Measurements from ENCODE around the gene OPHN1. TPM values are rescaled to one million over a fixed set of nuclear protein-coding genes. Genes with fewer than 3 reads are reported as not detected.

Gene OPHN1
- total and polyA plus RNA-seq, 2 experiments from 2014 or later: 2.2 to 3.8 TPM

DNA sequence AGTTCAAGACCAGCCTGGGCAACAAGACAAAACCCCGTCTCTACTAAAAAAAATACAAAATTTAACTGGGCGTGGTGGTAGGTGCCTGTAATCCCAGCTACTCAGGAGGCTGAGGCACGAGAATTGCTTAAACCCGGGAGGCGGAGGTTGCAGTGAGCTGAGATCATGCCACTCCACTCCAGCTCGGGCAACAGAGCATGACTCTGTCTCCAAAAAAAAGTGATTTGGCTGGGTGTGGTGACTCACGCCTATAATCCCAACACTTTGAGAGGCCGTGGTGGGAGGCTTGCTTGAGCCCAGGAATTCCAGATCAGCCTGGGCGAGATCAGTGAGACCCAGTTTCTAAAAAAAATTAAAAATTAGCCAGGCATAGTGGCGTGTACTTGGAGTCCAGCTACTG, 4.1 kb downstream of the OPHN1 start:
- Histone ChIP-seq H3K4me2 (no peak overlapping the region), H2AFZ (no peak overlapping the region), H4K20me1 (replicated peaks; ENCODE audit: insufficient read depth) (no peaks in the 10 kb centered on the region), H3K4me1 (ENCODE audit: insufficient read depth) (no peaks in the 10 kb centered on the region; the same call in 1 of the 2 replicates), H3K27me3 (ENCODE audit: insufficient read depth) (no peaks in the 10 kb centered on the region), H3F3A (replicated peaks; ENCODE audit: low read depth) (no peaks in the 10 kb centered on the region), H3K79me2 (replicated peaks; ENCODE audit: insufficient read depth) (no peaks in the 10 kb centered on the region), H3K27ac (ENCODE audit: low read depth) (no peak overlapping the region), H3K4me3 (no peak overlapping the region), H3K36me3 (ENCODE audit: insufficient read depth) (no peaks in the 10 kb centered on the region), H3K9me2 (ENCODE audit: insufficient read depth) (no peaks in the 10 kb centered on the region)
- Mint-ChIP-seq H3K27me3 (ENCODE audit: insufficient read depth, low read depth, poor library complexity) (peaks cover 3% of the 10 kb centered on the region), H3K9me3 (no peaks in the 10 kb centered on the region), H3K36me3 (ENCODE audit: low read depth) (peaks cover 12% of the 10 kb centered on the region; the same call in 2 of the 3 replicates), H3K27ac (no peak overlapping the region), H3K4me1 (peaks cover 14% of the 10 kb centered on the region; the same call in 2 of the 3 replicates), H3K4me3 (no peak overlapping the region)
- no peak for DNase-seq (ENCODE audit: low spot score)
- TF ChIP-seq, protein P1, sequence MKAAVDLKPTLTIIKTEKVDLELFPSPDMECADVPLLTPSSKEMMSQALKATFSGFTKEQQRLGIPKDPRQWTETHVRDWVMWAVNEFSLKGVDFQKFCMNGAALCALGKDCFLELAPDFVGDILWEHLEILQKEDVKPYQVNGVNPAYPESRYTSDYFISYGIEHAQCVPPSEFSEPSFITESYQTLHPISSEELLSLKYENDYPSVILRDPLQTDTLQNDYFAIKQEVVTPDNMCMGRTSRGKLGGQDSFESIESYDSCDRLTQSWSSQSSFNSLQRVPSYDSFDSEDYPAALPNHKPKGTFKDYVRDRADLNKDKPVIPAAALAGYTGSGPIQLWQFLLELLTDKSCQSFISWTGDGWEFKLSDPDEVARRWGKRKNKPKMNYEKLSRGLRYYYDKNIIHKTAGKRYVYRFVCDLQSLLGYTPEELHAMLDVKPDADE (IDR thresholded peaks at IDR 0.05): no peak
- TF ChIP-seq ZNF114 (CRISPR knock-in tag; IDR thresholded peaks at IDR 0.05): no peak
- no peak for TF ChIP-seq EZH2 (IDR thresholded peaks at IDR 0.05; ENCODE audit: low read depth, unreplicated experiment)
- no peak for TF ChIP-seq POLR2AphosphoS5 (IDR thresholded peaks at IDR 0.05; ENCODE audit: low read depth)
- no peak for TF ChIP-seq NANOG (IDR thresholded peaks at IDR 0.05; ENCODE audit: borderline replicate concordance)
- TF ChIP-seq EZH2phosphoT487 (IDR thresholded peaks at IDR 0.05; ENCODE audit: unreplicated experiment): no peak
- TF ChIP-seq JUNB (IDR thresholded peaks at IDR 0.05; ENCODE audit: unreplicated experiment): no peak
- no peak for TF ChIP-seq CREB1 (CRISPR knock-in tag; IDR thresholded peaks at IDR 0.05; ENCODE audit: low read depth)
- TF ChIP-seq, protein P2, sequence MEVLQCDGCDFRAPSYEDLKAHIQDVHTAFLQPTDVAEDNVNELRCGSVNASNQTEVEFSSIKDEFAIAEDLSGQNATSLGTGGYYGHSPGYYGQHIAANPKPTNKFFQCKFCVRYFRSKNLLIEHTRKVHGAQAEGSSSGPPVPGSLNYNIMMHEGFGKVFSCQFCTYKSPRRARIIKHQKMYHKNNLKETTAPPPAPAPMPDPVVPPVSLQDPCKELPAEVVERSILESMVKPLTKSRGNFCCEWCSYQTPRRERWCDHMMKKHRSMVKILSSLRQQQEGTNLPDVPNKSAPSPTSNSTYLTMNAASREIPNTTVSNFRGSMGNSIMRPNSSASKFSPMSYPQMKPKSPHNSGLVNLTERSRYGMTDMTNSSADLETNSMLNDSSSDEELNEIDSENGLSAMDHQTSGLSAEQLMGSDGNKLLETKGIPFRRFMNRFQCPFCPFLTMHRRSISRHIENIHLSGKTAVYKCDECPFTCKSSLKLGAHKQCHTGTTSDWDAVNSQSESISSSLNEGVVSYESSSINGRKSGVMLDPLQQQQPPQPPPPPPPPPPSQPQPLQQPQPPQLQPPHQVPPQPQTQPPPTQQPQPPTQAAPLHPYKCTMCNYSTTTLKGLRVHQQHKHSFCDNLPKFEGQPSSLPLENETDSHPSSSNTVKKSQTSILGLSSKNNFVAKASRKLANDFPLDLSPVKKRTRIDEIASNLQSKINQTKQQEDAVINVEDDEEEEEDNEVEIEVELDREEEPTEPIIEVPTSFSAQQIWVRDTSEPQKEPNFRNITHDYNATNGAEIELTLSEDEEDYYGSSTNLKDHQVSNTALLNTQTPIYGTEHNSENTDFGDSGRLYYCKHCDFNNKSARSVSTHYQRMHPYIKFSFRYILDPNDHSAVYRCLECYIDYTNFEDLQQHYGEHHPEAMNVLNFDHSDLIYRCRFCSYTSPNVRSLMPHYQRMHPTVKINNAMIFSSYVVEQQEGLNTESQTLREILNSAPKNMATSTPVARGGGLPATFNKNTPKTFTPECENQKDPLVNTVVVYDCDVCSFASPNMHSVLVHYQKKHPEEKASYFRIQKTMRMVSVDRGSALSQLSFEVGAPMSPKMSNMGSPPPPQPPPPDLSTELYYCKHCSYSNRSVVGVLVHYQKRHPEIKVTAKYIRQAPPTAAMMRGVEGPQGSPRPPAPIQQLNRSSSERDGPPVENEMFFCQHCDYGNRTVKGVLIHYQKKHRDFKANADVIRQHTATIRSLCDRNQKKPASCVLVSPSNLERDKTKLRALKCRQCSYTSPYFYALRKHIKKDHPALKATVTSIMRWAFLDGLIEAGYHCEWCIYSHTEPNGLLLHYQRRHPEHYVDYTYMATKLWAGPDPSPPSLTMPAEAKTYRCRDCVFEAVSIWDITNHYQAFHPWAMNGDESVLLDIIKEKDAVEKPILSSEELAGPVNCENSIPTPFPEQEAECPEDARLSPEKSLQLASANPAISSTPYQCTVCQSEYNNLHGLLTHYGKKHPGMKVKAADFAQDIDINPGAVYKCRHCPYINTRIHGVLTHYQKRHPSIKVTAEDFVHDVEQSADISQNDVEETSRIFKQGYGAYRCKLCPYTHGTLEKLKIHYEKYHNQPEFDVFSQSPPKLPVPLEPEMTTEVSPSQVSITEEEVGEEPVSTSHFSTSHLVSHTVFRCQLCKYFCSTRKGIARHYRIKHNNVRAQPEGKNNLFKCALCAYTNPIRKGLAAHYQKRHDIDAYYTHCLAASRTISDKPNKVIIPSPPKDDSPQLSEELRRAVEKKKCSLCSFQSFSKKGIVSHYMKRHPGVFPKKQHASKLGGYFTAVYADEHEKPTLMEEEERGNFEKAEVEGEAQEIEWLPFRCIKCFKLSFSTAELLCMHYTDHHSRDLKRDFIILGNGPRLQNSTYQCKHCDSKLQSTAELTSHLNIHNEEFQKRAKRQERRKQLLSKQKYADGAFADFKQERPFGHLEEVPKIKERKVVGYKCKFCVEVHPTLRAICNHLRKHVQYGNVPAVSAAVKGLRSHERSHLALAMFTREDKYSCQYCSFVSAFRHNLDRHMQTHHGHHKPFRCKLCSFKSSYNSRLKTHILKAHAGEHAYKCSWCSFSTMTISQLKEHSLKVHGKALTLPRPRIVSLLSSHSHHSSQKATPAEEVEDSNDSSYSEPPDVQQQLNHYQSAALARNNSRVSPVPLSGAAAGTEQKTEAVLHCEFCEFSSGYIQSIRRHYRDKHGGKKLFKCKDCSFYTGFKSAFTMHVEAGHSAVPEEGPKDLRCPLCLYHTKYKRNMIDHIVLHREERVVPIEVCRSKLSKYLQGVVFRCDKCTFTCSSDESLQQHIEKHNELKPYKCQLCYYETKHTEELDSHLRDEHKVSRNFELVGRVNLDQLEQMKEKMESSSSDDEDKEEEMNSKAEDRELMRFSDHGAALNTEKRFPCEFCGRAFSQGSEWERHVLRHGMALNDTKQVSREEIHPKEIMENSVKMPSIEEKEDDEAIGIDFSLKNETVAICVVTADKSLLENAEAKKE (CRISPR knock-in tag; IDR thresholded peaks at IDR 0.05): no peak
- TF ChIP-seq, protein P3, sequence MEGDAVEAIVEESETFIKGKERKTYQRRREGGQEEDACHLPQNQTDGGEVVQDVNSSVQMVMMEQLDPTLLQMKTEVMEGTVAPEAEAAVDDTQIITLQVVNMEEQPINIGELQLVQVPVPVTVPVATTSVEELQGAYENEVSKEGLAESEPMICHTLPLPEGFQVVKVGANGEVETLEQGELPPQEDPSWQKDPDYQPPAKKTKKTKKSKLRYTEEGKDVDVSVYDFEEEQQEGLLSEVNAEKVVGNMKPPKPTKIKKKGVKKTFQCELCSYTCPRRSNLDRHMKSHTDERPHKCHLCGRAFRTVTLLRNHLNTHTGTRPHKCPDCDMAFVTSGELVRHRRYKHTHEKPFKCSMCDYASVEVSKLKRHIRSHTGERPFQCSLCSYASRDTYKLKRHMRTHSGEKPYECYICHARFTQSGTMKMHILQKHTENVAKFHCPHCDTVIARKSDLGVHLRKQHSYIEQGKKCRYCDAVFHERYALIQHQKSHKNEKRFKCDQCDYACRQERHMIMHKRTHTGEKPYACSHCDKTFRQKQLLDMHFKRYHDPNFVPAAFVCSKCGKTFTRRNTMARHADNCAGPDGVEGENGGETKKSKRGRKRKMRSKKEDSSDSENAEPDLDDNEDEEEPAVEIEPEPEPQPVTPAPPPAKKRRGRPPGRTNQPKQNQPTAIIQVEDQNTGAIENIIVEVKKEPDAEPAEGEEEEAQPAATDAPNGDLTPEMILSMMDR (conservative IDR thresholded peaks at IDR 0.05; ENCODE audit: low read depth in 2 of 2): no peak
- ATAC-seq: no peak
